HG02852 (cell line): ENCODE data around the gene DSG4.

Experiments
- ATAC-seq: cut with Tn5 transposase; IDR thresholded peaks from one replicate; pipeline ENCODE4 v1.9.1; 2021; ENCODE audit warnings: mild to moderate bottlenecking, moderate library complexity; ENCODE audit not compliant: unreplicated experiment

Gene DSG4

DNA sequence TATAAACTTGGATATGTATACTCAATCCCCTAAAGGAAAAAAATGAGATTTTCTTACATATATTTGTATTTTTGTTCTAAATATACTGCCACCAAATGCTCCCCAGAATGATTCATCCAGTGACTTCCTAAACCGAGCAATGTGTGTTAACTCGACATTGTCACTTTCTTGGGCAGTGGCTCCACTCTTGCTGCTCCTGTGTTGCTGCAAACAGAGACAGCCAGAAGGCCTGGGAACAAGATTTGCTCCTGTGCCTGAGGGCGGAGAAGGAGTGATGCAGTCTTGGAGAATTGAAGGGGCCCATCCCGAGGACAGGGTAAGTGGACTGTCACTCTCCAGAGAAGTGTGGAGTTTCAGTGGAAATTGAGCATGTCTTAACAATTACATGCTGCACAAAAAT lies 32.7 kb downstream of the DSG4 start:
- no peak for ATAC-seq

DNA sequence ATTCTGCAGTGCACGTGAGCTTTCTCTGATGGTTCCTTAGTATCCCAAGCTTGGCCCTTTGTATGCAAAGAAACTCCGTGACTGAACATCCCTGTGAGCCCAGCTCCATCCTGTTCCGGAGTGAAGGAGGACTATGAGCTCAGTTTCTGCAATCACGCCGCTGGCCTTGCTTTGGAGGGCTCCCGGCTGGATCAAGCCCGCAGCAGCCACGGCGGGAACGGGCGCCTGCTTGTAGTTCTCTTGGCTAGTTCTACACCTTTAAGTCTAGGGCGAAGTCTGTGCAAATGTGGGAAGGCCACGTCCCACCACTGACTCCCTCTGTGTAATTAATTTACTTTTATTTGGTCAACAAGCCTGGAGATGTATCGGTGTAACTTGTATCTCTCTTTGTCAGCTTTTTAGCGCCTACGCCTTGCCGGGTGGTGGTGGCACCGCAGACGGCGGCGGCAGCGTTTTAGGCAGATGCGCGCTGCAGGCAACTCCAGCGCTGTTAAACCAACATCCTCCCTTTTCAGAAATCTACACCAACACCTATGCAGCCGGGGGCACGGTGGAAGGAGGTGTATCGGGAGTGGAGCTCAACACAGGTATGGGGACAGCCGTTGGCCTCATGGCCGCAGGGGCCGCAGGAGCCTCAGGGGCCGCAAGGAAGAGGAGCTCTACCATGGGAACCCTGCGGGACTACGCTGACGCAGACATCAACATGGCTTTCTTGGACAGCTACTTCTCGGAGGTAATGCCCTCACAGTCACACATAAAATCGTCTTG lies 34.3 kb downstream of the DSG4 start:
- no peak for ATAC-seq

DNA sequence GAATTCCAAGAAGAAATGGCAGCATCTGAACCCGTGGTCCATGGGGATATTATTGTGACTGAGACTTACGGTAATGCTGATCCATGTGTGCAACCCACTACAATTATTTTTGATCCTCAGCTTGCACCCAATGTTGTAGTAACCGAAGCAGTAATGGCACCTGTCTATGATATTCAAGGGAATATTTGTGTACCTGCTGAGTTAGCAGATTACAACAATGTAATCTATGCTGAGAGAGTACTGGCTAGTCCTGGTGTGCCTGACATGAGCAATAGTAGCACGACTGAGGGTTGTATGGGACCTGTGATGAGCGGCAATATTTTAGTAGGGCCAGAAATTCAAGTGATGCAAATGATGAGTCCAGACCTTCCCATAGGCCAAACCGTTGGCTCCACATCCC lies 36.6 kb downstream of the DSG4 start:
- ATAC-seq: no peak

DNA sequence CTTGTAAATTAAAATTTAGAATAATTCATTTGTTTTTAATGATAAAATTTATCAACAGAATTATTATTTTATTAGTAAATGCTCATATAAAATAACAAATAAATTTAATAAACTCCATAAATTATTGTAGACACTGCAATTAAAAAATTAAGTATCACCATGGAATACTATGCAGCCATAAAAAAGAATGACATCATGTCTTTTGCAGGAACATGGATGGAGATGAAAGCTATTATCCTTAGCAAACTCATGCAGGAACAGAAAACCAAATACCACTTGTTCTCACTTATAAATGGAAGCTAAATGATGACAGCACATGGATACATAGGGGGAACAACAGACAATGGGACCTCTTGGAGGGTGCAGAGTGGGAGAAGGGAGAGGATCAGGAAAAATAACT lies 41.3 kb downstream of the DSG4 start:
- ATAC-seq: no peak

DNA sequence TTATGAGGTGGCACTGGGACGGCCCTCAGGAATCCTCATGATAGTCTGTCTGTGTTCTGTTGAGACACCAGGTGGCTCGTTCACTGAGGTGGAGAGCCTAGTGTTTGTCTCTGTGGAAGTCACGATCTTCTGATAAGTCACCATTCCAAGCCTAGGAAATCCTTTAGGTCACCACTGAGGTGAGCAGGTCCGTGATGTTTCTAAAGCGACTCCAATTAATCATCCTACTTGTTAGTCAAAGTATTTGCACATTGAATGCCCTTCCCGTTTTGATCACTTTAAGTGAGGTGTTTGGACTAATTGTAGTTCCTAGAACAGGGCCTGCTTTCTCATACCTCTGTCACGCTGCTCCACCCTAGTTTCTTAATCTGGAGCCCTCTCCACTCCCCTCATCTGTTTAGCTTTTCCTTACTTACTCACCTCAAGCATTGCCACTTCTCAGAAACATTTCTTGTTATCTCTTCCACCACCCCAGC lies 42.9 kb downstream of the DSG4 start:
- no peak for ATAC-seq

DNA sequence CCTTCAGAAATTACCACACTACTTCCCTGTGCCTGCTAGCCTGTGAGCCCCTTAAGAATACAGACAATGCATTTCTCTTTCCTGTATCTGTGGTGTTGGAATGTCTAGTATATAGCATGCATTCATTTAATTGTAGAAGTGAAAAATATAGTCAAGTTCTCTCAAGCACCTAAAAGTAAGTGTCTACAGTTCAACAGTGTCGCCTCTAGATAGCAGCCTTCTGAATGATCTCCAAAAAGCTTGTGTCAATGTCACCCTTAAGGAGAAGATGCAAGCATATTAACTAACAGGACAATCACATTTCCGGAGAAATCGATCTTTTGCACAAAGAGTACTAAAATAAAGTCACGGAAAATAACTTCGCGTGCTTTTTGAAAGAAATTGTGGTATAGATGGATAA lies 43.5 kb downstream of the DSG4 start:
- ATAC-seq: no peak

DNA sequence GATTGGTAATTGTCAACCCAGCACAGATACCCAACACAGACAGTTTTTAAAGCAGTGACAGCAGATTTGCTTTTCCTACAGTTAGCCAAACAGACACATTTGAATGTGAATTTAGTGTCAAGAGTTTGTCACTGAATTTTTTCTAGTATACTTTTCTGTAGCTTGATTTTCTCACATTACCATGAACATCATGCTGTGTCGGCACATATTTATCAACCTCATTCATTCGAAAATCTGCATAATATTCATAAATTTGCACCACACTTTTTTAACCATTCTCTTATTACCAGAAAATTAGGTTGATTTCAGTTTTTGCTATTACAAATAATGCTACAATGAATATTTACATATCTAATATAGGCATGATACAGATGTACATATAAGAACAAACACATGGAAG lies 43.9 kb downstream of the DSG4 start:
- ATAC-seq: no peak

DNA sequence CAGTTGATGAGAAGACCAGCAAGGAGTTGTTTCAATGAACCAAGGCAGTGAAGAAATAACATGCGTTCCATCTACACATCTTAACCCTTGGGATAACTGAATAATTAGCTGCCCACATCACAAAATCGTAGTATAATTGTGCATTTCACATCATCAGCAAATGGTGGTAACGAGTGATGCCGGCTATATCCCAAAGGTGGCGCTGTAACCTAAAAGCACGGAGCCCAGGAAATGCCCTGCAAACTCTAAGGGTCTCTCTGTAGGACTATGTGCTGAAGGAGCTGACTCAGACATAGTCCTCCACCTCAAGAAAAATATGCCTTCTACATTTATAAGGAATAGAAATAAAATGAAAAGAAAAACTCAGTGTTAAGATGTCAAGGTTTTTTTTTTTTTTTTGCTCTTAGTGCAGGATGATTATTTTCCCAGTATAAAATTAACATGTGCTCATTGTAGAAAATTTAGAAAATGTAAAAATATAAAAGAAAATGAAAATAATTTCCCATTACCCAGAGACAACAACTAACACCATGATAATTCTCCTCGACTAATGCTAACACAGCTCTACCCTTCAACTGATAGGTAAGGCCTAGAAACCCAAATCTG lies 47.9 kb downstream of the DSG4 start:
- ATAC-seq: peak; percentile 81

DNA sequence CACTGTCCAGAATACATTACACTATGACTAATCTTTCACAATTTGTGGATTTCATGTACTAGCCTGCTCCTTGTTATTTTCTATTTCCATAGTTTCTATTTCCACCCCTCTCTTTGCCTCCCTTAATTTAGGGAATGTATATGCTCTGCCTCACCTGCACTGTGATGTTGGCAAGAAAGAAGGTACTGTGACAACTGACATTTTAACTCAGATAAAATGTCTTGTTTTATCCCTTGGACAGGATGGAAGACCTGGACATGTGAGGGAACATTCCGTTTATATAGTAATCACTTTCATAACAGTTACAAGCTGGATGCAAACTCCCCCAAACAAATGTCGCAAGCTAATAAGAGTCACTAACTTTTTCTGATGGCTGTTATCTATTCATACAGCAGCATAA lies 49.4 kb downstream of the DSG4 start:
- ATAC-seq: no peak

DNA sequence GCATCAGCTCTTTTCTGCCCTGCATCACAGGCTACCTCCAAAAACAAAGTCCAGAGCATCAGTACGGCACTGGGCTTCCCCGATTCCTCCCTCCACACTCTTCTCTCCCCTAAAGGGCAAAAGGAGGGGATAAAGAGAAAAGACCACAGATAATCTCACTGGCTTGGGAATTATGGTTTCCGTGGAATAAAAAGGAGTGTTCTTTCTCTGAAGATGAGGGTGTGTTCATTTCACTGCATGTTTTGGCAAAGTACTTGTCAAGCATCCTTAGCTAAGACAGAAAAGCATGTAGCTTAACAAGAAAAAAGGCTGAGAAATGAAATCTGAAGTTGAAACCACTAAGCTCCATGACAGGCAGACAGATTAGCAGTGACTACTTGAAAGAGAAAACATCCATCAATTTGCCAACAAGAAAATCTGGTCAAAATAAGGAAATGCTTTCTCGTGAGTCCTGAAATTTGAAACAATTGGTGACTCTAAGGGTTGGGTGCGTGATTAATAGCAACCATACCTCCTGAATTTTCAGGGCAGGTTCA lies 50.4 kb downstream of the DSG4 start:
- ATAC-seq: no peak

DNA sequence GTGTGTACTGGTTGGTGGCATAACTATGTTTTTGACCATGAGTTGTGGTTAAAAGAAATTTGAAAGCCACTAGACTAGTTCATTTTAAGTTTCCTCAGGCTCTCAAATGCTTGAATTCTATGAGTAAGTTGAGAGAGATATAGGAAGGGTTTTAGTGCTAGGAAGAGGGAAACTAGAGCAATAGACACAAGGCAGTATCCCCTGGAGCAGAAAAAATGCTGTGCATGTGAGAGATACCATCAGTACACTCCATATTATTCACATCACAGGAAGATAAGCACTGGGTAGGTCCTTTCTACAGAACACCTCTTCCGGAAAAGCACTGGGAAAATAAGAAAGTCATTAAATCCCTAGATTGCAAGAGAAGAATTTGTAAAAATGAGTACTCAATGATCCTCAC lies 51.6 kb downstream of the DSG4 start:
- ATAC-seq: no peak

DNA sequence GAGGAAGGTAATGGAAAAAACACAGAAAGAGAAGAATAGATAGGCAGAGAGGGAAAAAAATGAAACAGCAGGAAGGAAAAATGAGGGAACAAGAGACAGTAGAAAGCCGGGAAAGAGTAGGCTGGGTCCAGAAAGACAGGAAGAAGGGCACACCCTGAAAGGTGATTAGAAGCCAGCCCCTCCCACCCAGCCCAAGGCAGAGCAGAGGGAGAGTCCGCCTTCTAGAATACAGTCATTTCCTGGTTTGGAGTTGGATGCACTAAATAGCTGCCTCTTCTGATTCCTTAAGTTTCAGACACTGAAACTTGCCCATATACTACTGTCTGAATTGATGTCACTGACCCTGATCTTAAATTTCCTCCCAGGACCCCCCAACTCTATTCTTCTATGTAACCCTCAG lies 53.0 kb downstream of the DSG4 start:
- no peak for ATAC-seq

DNA sequence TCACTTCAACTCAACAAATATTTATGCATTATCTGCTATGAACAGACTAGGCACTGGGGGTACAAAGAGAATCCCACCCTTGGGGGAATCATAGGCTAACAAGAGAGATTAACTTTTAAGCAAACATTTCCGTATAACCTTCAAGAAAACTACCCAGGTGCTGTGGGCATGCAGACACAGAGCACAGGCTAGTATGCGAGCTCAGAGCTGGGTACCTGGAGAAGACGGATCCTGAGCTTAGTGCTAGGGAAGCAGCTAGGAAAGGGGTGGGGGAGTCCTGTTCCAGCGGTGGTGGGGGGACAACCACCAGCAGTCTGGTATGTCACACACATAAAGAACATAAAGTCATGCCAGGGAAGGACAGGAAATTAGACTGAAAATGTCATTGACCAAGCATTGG lies 53.5 kb downstream of the DSG4 start:
- ATAC-seq: no peak

DNA sequence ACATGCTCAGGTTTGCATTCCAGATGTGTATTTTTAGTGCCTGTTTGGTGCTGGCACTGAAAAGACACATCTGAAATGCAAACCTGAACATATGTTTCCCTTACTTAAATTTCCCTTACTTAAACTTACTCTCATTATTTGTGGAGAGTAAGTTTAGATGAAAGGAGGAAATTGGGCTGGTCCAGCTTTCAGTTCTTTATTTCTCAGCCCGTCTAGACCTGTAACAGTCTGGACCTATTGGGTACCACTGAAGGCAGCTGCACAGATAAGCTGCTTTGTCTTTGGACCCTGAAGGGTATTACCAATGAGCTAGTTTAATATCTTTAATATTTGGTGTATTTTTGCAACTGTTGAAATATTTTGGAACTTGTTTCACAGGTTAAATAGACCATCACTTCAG lies 54.0 kb downstream of the DSG4 start:
- no peak for ATAC-seq

DNA sequence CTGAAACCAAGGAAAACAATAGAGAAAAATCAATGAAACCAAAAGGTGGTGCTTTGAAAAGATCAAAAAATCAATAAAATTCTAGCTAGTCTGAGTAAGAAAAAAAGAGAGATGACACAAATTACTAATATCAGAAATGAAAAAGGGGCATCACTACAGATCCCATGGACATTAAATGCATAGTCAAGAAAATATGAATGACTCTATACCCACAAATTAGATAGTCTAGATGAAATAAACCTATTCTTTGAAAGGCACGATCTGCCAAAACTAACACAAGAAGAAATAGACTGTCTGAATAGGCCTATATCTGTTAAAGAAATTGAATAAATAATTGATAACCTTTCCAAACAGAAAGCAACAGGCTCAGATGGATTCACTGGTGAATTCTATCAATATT lies 55.7 kb downstream of the DSG4 start:
- no peak for ATAC-seq

DNA sequence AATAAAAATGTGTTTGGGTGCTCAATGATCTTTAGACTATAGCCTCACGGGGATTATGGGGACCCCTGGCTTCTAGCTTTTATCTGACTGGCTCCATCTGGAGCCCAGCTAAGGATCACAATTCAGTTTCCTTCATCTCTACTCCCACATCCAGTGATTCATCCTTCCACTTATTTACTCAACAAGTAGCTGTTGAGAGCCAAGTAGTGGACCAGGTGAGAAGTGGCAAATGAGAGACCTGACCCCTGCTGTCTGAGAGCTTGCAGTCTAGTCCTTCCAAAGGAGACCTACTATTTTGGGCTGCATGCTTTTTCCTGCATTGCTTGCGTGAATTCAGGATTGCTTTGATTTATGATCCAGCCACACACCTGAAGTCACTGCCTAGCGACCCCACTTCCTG lies 60.2 kb downstream of the DSG4 start:
- no peak for ATAC-seq

DNA sequence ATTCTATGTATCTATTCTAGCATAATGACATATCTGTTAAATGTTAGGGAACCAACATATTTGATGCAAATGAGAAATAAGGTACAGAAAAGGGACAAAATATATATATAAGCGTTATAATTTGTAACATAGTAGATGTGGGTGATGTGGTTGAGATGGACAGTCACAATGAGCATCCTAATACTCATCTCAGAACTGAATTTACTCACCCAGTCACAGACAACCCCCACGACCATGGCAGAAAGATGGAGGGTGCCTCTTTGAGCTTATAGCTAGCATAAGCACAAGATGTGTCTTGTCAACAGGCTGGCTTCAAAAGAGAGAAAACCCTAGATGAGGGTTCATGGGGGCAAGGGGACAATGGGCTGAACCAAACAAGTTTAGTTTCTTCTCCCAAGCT lies 61.8 kb downstream of the DSG4 start:
- peak; percentile 94 for ATAC-seq

DNA sequence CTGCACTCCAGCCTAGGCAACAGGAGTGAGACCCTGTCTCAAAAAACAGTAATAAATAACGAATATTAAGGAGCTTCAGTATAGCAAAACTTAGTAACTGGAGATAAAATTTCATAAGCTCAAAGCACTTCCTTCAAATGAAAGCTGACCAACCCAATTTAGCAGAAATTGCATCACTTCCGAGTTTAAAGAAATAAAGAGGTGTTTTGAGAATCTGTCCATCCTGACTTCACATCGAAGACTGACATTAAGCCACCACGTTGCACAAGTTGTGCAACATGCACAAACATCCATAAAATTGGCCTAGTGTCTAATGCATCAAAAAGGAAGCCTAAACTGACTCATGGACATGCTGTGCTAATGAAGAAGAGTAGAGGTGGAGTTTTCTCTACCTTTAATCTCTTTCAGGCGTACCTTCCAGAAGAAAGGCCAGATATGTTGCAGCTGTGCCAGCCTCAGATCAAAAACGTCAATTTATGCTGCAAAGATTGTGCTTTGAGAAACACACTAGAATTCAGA lies 63.3 kb downstream of the DSG4 start:
- ATAC-seq: no peak

DNA sequence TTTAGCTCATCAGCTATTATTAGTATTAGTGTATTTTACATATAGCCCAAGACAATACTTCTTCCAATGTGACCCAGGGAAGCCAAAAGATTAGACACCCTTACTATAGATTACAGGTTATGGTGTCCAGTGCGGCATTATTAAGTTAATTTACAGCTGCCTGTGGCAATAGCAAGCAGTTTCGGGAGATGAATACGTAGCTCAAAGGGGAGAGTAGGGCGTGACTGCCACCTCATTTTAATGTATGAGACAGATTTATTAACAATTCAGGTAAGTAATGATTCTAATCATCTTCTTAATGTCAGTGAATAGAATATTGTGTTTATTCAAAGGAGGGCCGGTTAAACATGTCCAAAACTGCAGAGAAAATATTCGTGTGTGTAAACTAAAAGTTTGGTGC lies 64.2 kb downstream of the DSG4 start:
- no peak for ATAC-seq

DNA sequence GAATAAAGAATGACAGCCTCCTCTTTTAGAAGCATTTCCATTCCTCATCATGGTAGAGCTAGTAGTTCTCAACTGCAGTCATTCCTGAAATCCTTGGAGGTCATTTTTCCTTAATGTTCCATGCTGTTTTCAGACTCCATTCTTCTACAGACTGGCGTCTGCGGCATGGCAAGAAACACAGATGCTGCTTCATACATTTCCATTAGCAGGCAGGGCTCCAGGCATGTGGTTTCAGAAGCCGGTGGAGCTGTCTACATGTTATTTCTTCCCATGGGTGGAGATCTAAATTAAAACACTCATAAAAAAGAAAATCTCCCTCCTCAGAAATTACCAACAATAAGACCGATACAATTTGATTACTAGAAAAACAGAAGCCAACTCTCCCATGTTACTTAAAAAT lies 64.9 kb downstream of the DSG4 start:
- no peak for ATAC-seq

DNA sequence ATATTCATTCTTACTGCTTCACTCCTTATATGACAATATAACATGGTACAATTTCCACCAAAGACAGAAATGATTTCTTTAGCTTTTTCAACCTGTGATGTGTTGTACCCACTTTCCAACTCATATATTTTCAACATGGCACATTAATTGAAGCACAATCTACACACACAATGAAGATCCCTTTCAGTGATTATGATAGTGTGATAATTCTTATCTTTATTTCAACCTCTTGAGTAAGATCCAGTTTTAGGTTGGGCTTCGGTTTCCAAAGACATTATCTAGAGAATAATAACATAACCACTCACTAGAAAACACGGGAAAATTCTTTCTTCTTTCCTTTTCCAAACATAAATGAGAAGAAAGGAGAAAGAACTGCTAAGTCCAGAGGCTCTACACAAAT lies 67.6 kb downstream of the DSG4 start:
- ATAC-seq: no peak

DNA sequence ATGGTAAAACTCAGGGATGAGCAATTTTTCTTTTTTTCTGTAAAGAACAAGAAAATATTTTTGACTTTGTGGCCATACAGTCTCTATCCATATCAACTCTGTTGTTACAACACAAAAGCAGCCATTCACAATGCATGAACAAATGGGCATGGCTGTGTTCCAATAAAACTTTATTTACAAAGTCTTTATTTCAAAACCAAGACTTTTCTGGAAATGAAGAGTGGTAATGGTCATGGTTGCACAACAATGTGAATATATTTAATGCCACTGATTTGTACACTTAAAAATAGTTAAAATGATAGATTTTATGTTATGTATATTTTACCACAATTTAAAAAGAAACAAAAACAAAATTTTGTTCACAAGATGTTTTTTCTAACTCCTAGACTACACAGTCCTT lies 69.3 kb downstream of the DSG4 start:
- no peak for ATAC-seq
